OCI-LY1 (cell line): Measurements from ENCODE around the gene DCAKD.

ENCODE experiments used
- EZH2 ChIP-seq: fragments of 200-600 bp; sonication (generic), shearing (Covaris generic); IDR thresholded peaks from 2 replicates; pipeline ENCODE4 v1.8.0; 2017; ENCODE audit warnings: borderline replicate concordance, mixed run types, mild to moderate bottlenecking, antibody characterized with exemption, low read length, moderate library complexity, mixed read lengths
- TF ChIP-seq, protein P1 (sequence below): fragments of 200-600 bp; sonication (generic), shearing (Covaris generic); IDR thresholded peaks from 2 replicates; pipeline ENCODE4 v1.5.1; 2017; ENCODE audit warnings: mild to moderate bottlenecking, antibody characterized with exemption, low read length, moderate library complexity, mixed read lengths

DNA sequence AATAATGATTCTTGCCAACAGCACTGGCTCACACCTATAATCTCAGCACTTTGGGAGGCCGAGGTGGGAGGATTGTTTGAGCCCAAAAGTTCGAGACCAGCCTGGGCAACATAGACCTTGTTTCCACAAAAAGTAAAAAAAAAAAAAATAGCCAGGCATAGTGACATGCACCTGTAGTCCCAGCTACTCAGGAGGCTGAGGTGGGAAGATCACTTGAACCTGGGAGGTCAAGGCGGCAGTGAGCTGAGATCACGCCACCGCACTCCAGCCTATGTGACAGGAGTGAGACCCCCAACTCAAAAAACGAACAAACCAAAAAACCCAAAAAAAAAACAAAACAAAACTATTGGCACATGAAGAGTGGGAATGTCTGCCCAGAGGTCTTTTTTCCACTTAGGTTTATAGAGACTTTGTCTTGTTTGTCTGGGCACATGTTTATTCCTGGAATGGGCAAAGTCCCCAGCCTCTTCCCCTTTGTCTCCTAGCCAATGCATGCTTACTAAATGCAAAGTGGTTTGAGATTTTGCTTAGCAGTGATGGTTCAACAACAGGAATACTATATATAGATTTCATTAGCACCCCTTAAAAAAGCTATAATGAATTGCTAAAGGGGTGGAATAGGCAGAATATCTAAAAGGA lies 35.6 kb upstream of the DCAKD start:
- TF ChIP-seq, protein P1, sequence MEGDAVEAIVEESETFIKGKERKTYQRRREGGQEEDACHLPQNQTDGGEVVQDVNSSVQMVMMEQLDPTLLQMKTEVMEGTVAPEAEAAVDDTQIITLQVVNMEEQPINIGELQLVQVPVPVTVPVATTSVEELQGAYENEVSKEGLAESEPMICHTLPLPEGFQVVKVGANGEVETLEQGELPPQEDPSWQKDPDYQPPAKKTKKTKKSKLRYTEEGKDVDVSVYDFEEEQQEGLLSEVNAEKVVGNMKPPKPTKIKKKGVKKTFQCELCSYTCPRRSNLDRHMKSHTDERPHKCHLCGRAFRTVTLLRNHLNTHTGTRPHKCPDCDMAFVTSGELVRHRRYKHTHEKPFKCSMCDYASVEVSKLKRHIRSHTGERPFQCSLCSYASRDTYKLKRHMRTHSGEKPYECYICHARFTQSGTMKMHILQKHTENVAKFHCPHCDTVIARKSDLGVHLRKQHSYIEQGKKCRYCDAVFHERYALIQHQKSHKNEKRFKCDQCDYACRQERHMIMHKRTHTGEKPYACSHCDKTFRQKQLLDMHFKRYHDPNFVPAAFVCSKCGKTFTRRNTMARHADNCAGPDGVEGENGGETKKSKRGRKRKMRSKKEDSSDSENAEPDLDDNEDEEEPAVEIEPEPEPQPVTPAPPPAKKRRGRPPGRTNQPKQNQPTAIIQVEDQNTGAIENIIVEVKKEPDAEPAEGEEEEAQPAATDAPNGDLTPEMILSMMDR = no peak
- no peak for TF ChIP-seq EZH2
